GM23248 (cell line): ENCODE data around the gene ARMC12. TPM values are rescaled to one million over a fixed set of nuclear protein-coding genes. Genes with fewer than 3 reads are reported as not detected.

Experiments
- DNase-seq: peaks from one replicate; pipeline ENCODE4 v3.0.0-alpha.2; 2015
- H2AFZ ChIP-seq: fragments of 200-600 bp; sonication (generic); 2 replicates; pipeline ENCODE4 v1.6.1; 2016; ENCODE audit warnings: antibody characterized with exemption
- H3F3A ChIP-seq: fragments of 200-600 bp; sonication (generic); 2 replicates; pipeline ENCODE4 v1.6.1; 2016; ENCODE audit warnings: mild to moderate bottlenecking, antibody characterized with exemption, mixed run types; ENCODE audit not compliant: insufficient read depth
- H3K27ac ChIP-seq: fragments of 200-600 bp; sonication (generic); 2 replicates; pipeline ENCODE4 v1.5.1; 2016; ENCODE audit warnings: mild to moderate bottlenecking
- H3K27me3 ChIP-seq: fragments of 200-600 bp; sonication (generic); replicated peaks from 2 replicates; pipeline ENCODE4 v1.6.1; 2016; ENCODE audit warnings: mild to moderate bottlenecking; ENCODE audit not compliant: insufficient read depth
- H3K36me3 ChIP-seq: fragments of 200-600 bp; sonication (generic); 2 replicates; pipeline ENCODE4 v1.6.1; 2016; ENCODE audit warnings: low read depth, mild to moderate bottlenecking
- H3K4me1 ChIP-seq: fragments of 200-600 bp; sonication (generic); 2 replicates; pipeline ENCODE4 v1.6.1; 2016; ENCODE audit warnings: mild to moderate bottlenecking; ENCODE audit not compliant: insufficient read depth
- H3K4me2 ChIP-seq: fragments of 200-600 bp; sonication (generic); one replicate; pipeline ENCODE4 v1.6.1; 2016; ENCODE audit warnings: mild to moderate bottlenecking; ENCODE audit not compliant: unreplicated experiment
- H3K4me3 ChIP-seq: fragments of 200-600 bp; sonication (generic); 2 replicates; pipeline ENCODE4 v1.5.1; 2016; ENCODE audit warnings: mild to moderate bottlenecking
- H3K79me2 ChIP-seq: fragments of 200-600 bp; sonication (generic); 2 replicates; pipeline ENCODE4 v1.6.1; 2016; ENCODE audit warnings: mild to moderate bottlenecking; ENCODE audit not compliant: insufficient read depth
- H3K9ac ChIP-seq: fragments of 200-600 bp; sonication (generic); 2 replicates; pipeline ENCODE4 v1.6.1; 2016; ENCODE audit warnings: mild to moderate bottlenecking
- H3K9me2 ChIP-seq: fragments of 200-600 bp; sonication (generic); 2 replicates; pipeline ENCODE4 v1.6.1; 2016; ENCODE audit warnings: mixed run types, mild to moderate bottlenecking, moderate library complexity; ENCODE audit not compliant: insufficient read depth
- H3K9me3 ChIP-seq: fragments of 200-600 bp; sonication (generic); one replicate; pipeline ENCODE4 v1.6.1; 2017; ENCODE audit warnings: low read depth
- H4K20me1 ChIP-seq: fragments of 200-600 bp; sonication (generic); 2 replicates; pipeline ENCODE4 v1.6.0; 2016; ENCODE audit not compliant: insufficient read depth
- EZH2 ChIP-seq: fragments of 200-600 bp; sonication (generic); IDR thresholded peaks from 2 replicates; pipeline ENCODE4 v1.6.1; 2018; ENCODE audit warnings: antibody characterized with exemption, mild to moderate bottlenecking; ENCODE audit not compliant: insufficient read depth, poor library complexity, severe bottlenecking
- EZH2phosphoT487 ChIP-seq: fragments of 200-600 bp; sonication (generic); IDR thresholded peaks from 2 replicates; pipeline ENCODE4 v1.6.1; 2018; ENCODE audit warnings: antibody characterized with exemption, moderate library complexity, mild to moderate bottlenecking, low read depth; ENCODE audit not compliant: insufficient read depth
- WGBS, 2 experiments: methylation state at CpG; one replicate each; pipeline ENCODE4 v1.1.6; 2015 to 2017; ENCODE audit warnings: low lambda C conversion rate in 2 of 2, low coverage in 1 of 2; ENCODE audit errors: missing lambda C conversion rate in 2 of 2; 5-methylcytosine and 5-hydroxymethylcytosine counted together
- in situ Hi-C: fragments of 300-500 bp; cut with MboI; formaldehyde crosslinking; loops from 2 replicates; pipeline ENCODE4 v1.15.0; 2020
- polyA plus RNA-seq: library from polyadenylated mRNA; unstranded; fragments of >200 nt; fragmentation: Nextera tagmentation; extraction: Ambion mirVana; gene quantifications from 2 replicates; pipeline ENCODE4 v1.2.1, GENCODE V29; 2016
- total RNA-seq: library from RNA; depleted of rRNA; stranded (reverse); fragments of >200 nt; shearing (Covaris generic); gene quantifications from 2 replicates; pipeline ENCODE4 v1.2.3, GENCODE V29; 2014

ARMC12 gene
- total and polyA plus RNA-seq, 2 experiments from 2014 or later, result 0.26 TPM; not detected in 1

DNA sequence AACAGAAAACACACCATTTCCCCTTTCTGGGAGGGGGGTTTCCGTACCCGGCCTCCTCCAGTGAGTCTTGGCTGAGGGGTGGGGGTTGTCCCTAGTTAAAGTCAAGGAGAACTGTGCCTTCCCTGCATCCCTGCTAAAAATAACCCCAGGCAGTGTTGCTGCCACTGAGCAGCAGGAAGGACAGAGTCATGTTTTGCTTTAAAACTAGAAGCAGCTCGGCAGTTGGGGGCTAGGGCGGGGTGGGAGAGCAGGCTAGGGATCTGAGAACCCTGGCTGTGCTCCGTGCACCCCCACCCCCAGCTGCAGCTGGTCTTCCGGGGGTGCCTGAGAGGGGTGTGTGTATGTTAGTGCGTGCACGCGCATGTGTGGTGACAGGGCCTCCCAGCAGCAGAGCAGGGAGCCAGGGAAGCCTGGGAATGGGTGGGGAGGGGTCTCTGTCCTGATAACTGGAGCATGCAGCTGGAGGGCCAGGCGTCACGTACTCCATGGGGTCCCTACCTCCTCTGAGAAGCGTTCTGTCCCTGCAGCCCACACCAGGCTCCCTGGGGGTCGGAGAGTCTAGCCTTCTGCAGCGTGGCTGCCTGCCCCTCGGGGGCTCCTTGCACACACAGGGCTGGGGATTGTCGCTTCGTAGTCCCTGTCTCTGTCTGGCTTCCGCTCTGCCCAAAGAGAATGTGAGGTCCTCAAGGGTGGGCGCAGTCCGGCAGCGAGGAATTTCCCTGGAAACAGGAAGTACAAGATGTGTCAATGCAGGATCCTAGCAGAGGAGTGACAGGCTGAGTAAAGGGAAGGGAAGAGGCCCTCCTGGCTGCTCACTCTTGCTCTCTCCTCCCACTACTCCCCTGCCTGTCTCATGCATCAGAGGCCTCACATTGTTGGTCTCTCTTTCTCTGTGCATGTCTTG is 16.8 kb upstream of the ARMC12 start:
- Histone ChIP-seq H3K9me2 (no peaks in the 10 kb centered on the region), H3K36me3 (no peaks in the 10 kb centered on the region), H2AFZ (no peak overlapping the region; the same call in 1 of the 2 replicates), H3K9me3 (no peaks in the 10 kb centered on the region), H3K27me3 (no peaks in the 10 kb centered on the region), H3K4me1 (no peaks in the 10 kb centered on the region), H3K4me2 (no peak overlapping the region), H3K4me3 (no peak overlapping the region), H4K20me1 (no peaks in the 10 kb centered on the region), H3K79me2 (no peaks in the 10 kb centered on the region), H3K9ac (no peak overlapping the region), H3K27ac (no peak overlapping the region), H3F3A (no peaks in the 10 kb centered on the region)
- in situ Hi-C loops, result no loop called here
- no peak for TF ChIP-seq EZH2phosphoT487
- no peak for TF ChIP-seq EZH2
- DNase-seq, result no peak
- WGBS, 2 experiments, result 68 to 70% methylated on average over 20 to 21 of the region's 21 CpGs

DNA sequence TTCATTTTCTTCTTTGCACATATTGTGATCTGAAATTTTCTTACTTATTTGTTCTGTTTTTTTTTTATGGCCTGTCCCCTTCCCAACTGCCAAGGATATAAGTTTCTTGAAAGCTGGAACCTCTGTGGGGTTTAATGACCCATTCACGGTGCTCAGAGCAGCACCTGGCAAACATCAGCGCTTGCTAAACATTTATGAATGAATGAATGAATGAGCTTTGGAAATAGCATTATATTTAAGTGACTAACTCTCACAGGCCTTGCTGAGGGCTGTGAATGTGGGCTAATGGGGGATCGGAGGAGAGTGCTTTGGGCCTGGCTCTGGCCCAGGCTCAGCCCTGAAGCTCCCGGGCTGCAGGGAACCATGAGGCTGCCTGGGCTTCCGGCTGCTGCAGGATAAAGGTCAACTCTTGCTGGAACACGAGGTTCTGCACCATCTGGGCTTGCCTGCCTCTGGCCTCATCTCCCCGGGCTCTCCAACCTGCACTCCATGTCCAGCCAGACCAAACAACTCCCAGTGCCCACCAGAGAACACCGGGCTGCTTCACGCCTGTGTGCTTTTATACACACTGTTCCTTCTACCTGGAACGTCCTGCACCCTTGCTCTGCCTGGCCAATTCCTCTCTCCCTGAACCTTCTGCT is 14.6 kb upstream of the ARMC12 start:
- Histone ChIP-seq H3K9me2 (no peaks in the 10 kb centered on the region), H3K9ac (no peak overlapping the region), H4K20me1 (no peaks in the 10 kb centered on the region), H3K4me3 (no peak overlapping the region), H2AFZ (no peak overlapping the region), H3K36me3 (no peaks in the 10 kb centered on the region), H3K27me3 (no peaks in the 10 kb centered on the region), H3K79me2 (no peaks in the 10 kb centered on the region), H3K4me1 (peaks cover 16% of the 10 kb centered on the region), H3K9me3 (no peaks in the 10 kb centered on the region), H3K4me2 (no peak overlapping the region), H3F3A (no peaks in the 10 kb centered on the region), H3K27ac (no peak overlapping the region)
- no peak for TF ChIP-seq EZH2
- no peak for TF ChIP-seq EZH2phosphoT487
- 58 to 63% methylated on average over 10 of the region's 10 CpGs for WGBS, 2 experiments
- in situ Hi-C loops, result no loop called here
- no peak for DNase-seq

- 88 to 97% methylated on average over 2 of the region's 2 CpGs for WGBS, 2 experiments
- TF ChIP-seq EZH2phosphoT487 (no peak), EZH2 (no peak)
- DNase-seq, result no peak
- Histone ChIP-seq H3F3A (no peaks in the 10 kb centered on the region), H3K27me3 (no peaks in the 10 kb centered on the region), H3K27ac (no peak overlapping the region), H4K20me1 (no peaks in the 10 kb centered on the region), H2AFZ (no peak overlapping the region), H3K4me3 (no peak overlapping the region), H3K79me2 (no peaks in the 10 kb centered on the region), H3K9ac (no peak overlapping the region), H3K9me2 (no peaks in the 10 kb centered on the region), H3K4me2 (no peak overlapping the region), H3K36me3 (no peaks in the 10 kb centered on the region), H3K4me1 (peaks cover 19% of the 10 kb centered on the region), H3K9me3 (no peaks in the 10 kb centered on the region)
- in situ Hi-C loops, result no loop called here
Measured at GRCh38 chr6:35723587-35723986, 13.2 kb upstream of the ARMC12 start.

DNA sequence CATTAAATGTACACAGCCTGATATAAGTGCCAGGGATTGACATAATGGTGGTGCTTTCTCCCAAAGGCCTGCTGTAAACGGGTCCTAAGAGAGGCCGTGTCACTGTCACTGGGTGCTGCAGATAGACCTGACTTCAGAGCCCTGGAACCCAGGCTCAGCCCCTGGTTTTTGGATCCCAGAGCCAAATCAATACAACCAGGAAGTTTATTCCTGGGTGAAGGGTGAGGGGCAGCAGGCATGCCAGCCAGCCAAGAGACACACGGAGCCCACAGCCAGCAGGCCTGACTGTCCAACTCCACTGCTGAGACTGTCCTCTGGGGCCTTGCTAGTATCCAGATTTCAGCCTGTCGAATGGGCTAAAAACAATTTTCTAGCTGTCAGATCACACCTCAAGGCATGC is 12.8 kb upstream of the ARMC12 start:
- Histone ChIP-seq H4K20me1 (no peaks in the 10 kb centered on the region), H3K79me2 (no peaks in the 10 kb centered on the region), H3K9me2 (no peaks in the 10 kb centered on the region), H3K27me3 (no peaks in the 10 kb centered on the region), H3K4me1 (peaks cover 19% of the 10 kb centered on the region), H3K27ac (no peak overlapping the region), H3K9me3 (no peaks in the 10 kb centered on the region), H3F3A (no peaks in the 10 kb centered on the region), H3K9ac (no peak overlapping the region), H3K4me3 (no peak overlapping the region), H3K36me3 (no peaks in the 10 kb centered on the region), H3K4me2 (no peak overlapping the region), H2AFZ (no peak overlapping the region)
- TF ChIP-seq EZH2 (no peak), EZH2phosphoT487 (no peak)
- in situ Hi-C loops, result no loop called here
- 93 to 94% methylated on average over 4 of the region's 4 CpGs for WGBS, 2 experiments
- DNase-seq, result no peak
